Body of pancreas (tissue), 4 donors: Measurements from ENCODE around the gene CCDC85C.

Experiments
- CTCF ChIP-seq, 7 experiments: fragments of 450-650 bp in 4 of 7; fragments of 200-600 bp in 3 of 7; sonication (generic) in 3 of 7; IDR thresholded peaks; one replicate each; pipeline ENCODE4 v1.5.1; 2016 to 2019; ENCODE audit warnings: antibody characterized with exemption in 7 of 7
- POLR2A ChIP-seq, 3 donors: fragments of 450-650 bp; IDR thresholded peaks; one replicate each; pipeline ENCODE4 v1.6.1; 2016; ENCODE audit warnings: antibody characterized with exemption in 3 of 3, mild to moderate bottlenecking in 2 of 3

GRCh38 chr14:99619835-99620834 lies 16.1 kb upstream of the CCDC85C start:
- TF ChIP-seq CTCF (IDR thresholded peaks at IDR 0.05) (no peak), POLR2A (IDR thresholded peaks at IDR 0.05) (no peak)
